Neuronal stem cell (in vitro differentiated cells): ENCODE data around the gene ORAI2.
"Not testable (repeated sequence)": the region's sequence is repeated elsewhere in the genome, so short reads cannot be mapped to it uniquely, and the experiment has no call there.

Source experiments
- DNase-seq: peaks from one replicate; pipeline ENCODE4 v3.0.0-alpha.2; 2013; ENCODE audit warnings: low spot score
- H2AFZ ChIP-seq: one replicate; pipeline ENCODE4 v1.6.1; 2013; ENCODE audit warnings: mild to moderate bottlenecking, low read length, inconsistent platforms
- H2AK5ac ChIP-seq: 2 replicates; pipeline ENCODE4 v1.6.1; 2013; ENCODE audit warnings: low read depth, mild to moderate bottlenecking, inconsistent platforms, low read length, moderate library complexity, mixed read lengths
- H2BK120ac ChIP-seq: 2 replicates; pipeline ENCODE4 v1.6.1; 2013; ENCODE audit warnings: low read depth, mild to moderate bottlenecking, inconsistent platforms, low read length, moderate library complexity, mixed read lengths
- H2BK12ac ChIP-seq: one replicate; pipeline ENCODE4 v1.6.1; 2013; ENCODE audit warnings: low read length, inconsistent platforms
- H2BK15ac ChIP-seq: 2 replicates; pipeline ENCODE4 v1.6.1; 2013; ENCODE audit warnings: mild to moderate bottlenecking, low read length, inconsistent platforms, mixed read lengths
- H2BK5ac ChIP-seq: one replicate; pipeline ENCODE4 v1.6.1; 2013; ENCODE audit warnings: inconsistent platforms, mild to moderate bottlenecking, low read length, moderate library complexity
- H3K14ac ChIP-seq: one replicate; pipeline ENCODE4 v1.6.1; 2013; ENCODE audit warnings: low read length, inconsistent platforms
- H3K18ac ChIP-seq: 2 replicates; pipeline ENCODE4 v1.6.1; 2013; ENCODE audit warnings: low read length, inconsistent platforms
- H3K23ac ChIP-seq: 2 replicates; pipeline ENCODE4 v1.6.1; 2013; ENCODE audit warnings: low read depth, mild to moderate bottlenecking, mixed read lengths, low read length, inconsistent platforms; ENCODE audit not compliant: poor library complexity
- H3K27ac ChIP-seq: replicated peaks from 3 replicates; pipeline ENCODE4 v1.5.1; 2013; ENCODE audit warnings: low read length, inconsistent platforms
- H3K27me3 ChIP-seq, 3 experiments: 2 replicates each; pipeline ENCODE4 v1.6.1; 2013; ENCODE audit warnings: low read length in 3 of 3, mild to moderate bottlenecking in 2 of 3, inconsistent platforms in 1 of 3, low read depth in 1 of 3, mixed read lengths in 1 of 3, moderate library complexity in 1 of 3; ENCODE audit not compliant: control insufficient read depth in 3 of 3, insufficient read depth in 3 of 3
- H3K36me3 ChIP-seq, 2 donors: replicated peaks in 1 of 2; 2 replicates each; pipeline ENCODE4 v1.6.1; 2013; ENCODE audit warnings: low read length in 2 of 2; ENCODE audit not compliant: control insufficient read depth in 2 of 2, insufficient read depth in 2 of 2
- H3K4ac ChIP-seq: 2 replicates; pipeline ENCODE4 v1.6.1; 2013; ENCODE audit warnings: inconsistent platforms, mild to moderate bottlenecking, low read length, moderate library complexity
- H3K4me1 ChIP-seq, 2 donors: 1 replicate in 1 of 2; 2 replicates in 1 of 2; pipeline ENCODE4 v1.6.1; 2013; ENCODE audit warnings: low read length in 2 of 2, low read depth in 1 of 2; ENCODE audit not compliant: control insufficient read depth in 2 of 2, insufficient read depth in 1 of 2
- H3K4me2 ChIP-seq: one replicate; pipeline ENCODE4 v1.6.1; 2013; ENCODE audit warnings: mild to moderate bottlenecking, low read length, inconsistent platforms; ENCODE audit not compliant: insufficient read depth, poor library complexity, severe bottlenecking
- H3K4me3 ChIP-seq, 2 donors: 2 replicates each; pipeline ENCODE4 v1.5.1; 2013; ENCODE audit warnings: low read length in 2 of 2, mild to moderate bottlenecking in 2 of 2, inconsistent platforms in 1 of 2, moderate library complexity in 1 of 2
- H3K79me1 ChIP-seq: one replicate; pipeline ENCODE4 v1.6.1; 2013; ENCODE audit warnings: low read depth, mild to moderate bottlenecking, inconsistent platforms, low read length, moderate library complexity
- H3K9ac ChIP-seq: one replicate; pipeline ENCODE4 v1.6.1; 2013; ENCODE audit warnings: mild to moderate bottlenecking, low read depth, low read length, inconsistent platforms; ENCODE audit not compliant: poor library complexity
- H3K9me3 ChIP-seq, 2 donors: replicated peaks in 1 of 2; 2 replicates each; pipeline versions ENCODE3 to v1.6.1; 2013; ENCODE audit warnings: low read length in 2 of 2, mild to moderate bottlenecking in 2 of 2, inconsistent platforms in 1 of 2, low read depth in 1 of 2, mixed read lengths in 1 of 2, moderate library complexity in 1 of 2; ENCODE audit not compliant: control insufficient read depth in 2 of 2, insufficient read depth in 1 of 2
- H4K8ac ChIP-seq: one replicate; pipeline ENCODE4 v1.6.1; 2013; ENCODE audit warnings: low read depth, mild to moderate bottlenecking, inconsistent platforms, low read length, moderate library complexity
- H4K91ac ChIP-seq: one replicate; pipeline ENCODE4 v1.6.1; 2013; ENCODE audit warnings: low read length, low read depth, mild to moderate bottlenecking, inconsistent platforms; ENCODE audit not compliant: poor library complexity
- WGBS, 2 donors: extraction: QIAGEN DNeasy Blood & Tissue Kit; methylation state at CpG; one replicate each; pipeline ENCODE4 v1.1.7; 2013; ENCODE audit warnings: missing lambda C conversion rate in 2 of 2, mixed read lengths in 1 of 2; ENCODE audit not compliant: insufficient read length in 2 of 2, insufficient replicate concordance in 1 of 2; ENCODE audit errors: extremely low coverage in 2 of 2; 5-methylcytosine and 5-hydroxymethylcytosine counted together

ORAI2 gene

DNA sequence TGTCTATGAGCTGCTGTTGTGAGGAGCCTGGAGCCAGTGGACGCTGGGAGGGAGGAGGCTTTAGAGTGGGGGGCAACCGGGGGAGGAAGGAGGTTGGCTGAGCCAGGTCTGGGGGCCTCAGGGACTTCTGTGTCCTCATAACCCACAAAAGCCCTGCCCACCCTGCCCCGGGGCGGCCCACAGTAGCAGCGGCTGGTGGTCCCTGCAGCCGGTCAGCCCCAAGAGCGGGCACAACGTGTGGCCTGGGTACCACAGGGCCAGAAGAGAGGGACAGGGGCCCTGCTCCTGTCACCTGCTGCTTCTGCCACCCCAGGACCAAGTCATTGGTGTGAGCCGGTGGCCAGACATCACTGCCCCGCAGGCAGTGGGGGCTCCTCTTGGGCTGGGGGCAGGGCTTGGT, 48.6 kb downstream of the ORAI2 start:
- not testable (repeated sequence) for H3K18ac ChIP-seq, H3K14ac ChIP-seq, H4K8ac ChIP-seq, H2BK5ac ChIP-seq, H3K4ac ChIP-seq, H3K4me1 ChIP-seq, H3K36me3 ChIP-seq, H2AK5ac ChIP-seq, H3K9me3 ChIP-seq, H2AFZ ChIP-seq, H3K27me3 ChIP-seq, H3K9ac ChIP-seq, DNase-seq, H2BK12ac ChIP-seq, H2BK120ac ChIP-seq, H3K27ac ChIP-seq, H3K23ac ChIP-seq, H3K4me3 ChIP-seq, H4K91ac ChIP-seq, H2BK15ac ChIP-seq, H3K79me1 ChIP-seq, H3K4me2 ChIP-seq
- WGBS, 2 donors, result no CpG with 5 or more reads among the region's 10 CpGs

DNA sequence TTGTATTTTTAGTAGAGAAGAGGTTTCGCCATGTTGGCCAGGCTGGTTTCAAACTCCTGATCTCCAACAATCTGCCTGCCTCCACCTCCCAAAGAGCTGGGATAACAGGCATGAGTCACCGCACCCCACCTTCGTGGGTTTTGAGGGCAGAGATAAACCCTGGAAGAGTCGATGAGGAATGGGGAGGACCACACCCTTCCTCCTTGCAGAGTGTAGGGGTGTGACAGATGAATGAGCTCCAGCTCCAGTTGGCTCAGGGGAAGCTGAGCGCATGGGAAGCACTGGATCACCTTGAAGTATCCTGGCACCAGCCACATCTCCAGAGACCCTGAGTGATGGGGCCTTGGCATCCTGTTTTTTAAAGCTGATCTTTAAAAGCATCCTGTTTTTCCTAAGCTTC, 50.9 kb downstream of the ORAI2 start:
- not testable (repeated sequence) for H3K14ac ChIP-seq, H3K4me1 ChIP-seq, H2BK120ac ChIP-seq, H2AK5ac ChIP-seq, H2BK12ac ChIP-seq, H3K4me3 ChIP-seq, H3K4me2 ChIP-seq, H3K4ac ChIP-seq, H3K9ac ChIP-seq, H3K36me3 ChIP-seq, DNase-seq, H4K91ac ChIP-seq, H3K27ac ChIP-seq, H4K8ac ChIP-seq, H3K27me3 ChIP-seq, H2BK5ac ChIP-seq, H3K79me1 ChIP-seq, H3K18ac ChIP-seq, H3K9me3 ChIP-seq, H3K23ac ChIP-seq, H2BK15ac ChIP-seq, H2AFZ ChIP-seq
- WGBS, 2 donors, result no CpG with 5 or more reads among the region's 5 CpGs

DNA sequence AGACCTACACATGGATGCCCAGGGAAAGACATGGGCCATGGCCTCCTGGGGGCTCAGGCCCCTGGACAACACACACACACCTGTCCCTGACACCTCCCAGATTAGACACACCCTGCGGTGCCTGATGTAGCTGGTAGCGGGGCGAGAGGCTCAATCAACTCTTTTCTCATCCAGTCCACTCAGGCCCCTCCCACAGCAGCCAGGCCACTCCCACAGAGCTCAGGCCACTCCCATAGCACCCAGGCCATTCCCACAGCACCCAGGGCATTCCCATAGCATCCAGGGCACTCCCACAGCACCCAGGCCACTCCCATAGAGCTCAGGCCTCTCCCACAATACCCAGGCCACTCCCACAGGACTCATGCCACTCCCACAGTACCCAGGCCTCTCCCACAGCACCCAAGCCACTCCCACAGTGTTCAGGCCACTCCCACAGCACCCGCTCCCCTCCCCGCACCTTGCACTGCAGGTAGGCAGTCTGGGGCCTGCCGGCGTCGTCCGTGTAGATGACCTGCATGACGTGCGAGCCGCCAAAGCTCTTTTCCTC, 57.2 kb downstream of the ORAI2 start:
- not testable (repeated sequence) for H2BK12ac ChIP-seq, H3K4me1 ChIP-seq, H3K9ac ChIP-seq, H3K27ac ChIP-seq, H3K9me3 ChIP-seq, H4K8ac ChIP-seq, DNase-seq, H3K36me3 ChIP-seq, H4K91ac ChIP-seq, H3K23ac ChIP-seq, H3K14ac ChIP-seq, H2AFZ ChIP-seq, H3K27me3 ChIP-seq, H2BK120ac ChIP-seq, H3K4me2 ChIP-seq, H3K4me3 ChIP-seq, H3K4ac ChIP-seq, H2BK15ac ChIP-seq, H2BK5ac ChIP-seq, H3K79me1 ChIP-seq, H2AK5ac ChIP-seq, H3K18ac ChIP-seq
- WGBS, 2 donors, result no CpG with 5 or more reads among the region's 12 CpGs

DNA sequence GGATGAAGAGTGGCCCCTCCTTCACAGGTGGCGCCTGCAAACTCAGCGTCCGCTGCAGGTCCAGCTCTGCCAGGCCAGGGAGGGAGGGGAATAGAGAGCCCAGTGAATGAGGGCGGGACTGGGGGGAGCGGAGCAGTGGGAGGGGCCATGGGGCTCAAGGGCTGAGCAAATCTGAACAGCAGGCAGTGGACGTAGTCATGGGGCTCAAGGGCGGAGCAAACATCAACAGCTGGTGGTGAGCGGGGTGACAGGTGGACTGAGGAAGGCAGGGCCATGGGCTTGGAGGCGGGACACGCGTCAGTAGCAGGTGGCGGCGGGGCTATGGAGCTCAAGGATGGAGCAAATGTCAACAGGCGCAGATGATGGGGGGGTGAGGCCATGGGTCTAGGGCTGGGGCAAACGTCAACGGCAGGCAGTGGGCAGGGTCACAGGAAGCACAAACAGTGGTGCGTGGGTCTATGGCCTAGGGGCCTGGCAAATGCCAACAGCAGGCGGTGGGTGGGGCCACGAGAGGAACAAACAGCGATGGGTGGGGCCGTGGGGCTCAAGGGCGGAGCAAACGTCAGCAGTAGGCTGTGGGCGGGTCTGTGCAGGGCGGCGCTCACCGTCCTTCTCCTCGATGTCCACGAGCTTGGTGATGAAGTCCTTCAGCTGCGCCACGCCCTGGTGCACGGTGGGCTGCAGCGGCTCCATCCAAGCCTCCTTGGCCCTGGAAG, 60.0 kb downstream of the ORAI2 start:
- H2BK12ac ChIP-seq, H3K4ac ChIP-seq, H3K4me3 ChIP-seq, H3K4me2 ChIP-seq, H3K9ac ChIP-seq, H3K27ac ChIP-seq, H3K27me3 ChIP-seq, DNase-seq, H2BK5ac ChIP-seq, H2BK15ac ChIP-seq, H4K8ac ChIP-seq, H4K91ac ChIP-seq, H3K79me1 ChIP-seq, H3K36me3 ChIP-seq, H2BK120ac ChIP-seq, H2AK5ac ChIP-seq, H3K14ac ChIP-seq, H2AFZ ChIP-seq, H3K4me1 ChIP-seq, H3K9me3 ChIP-seq, H3K23ac ChIP-seq, H3K18ac ChIP-seq: not testable (repeated sequence)
- no CpG with 5 or more reads among the region's 33 CpGs for WGBS, 2 donors
